ENCODE data around the gene PCDHA7.
A peak's percentile ranks its signal among the peaks of the same experiment; 100 is the strongest.
"Not testable (repeated sequence)": the region's sequence is repeated elsewhere in the genome, so short reads cannot be mapped to it uniquely, and the experiment has no call there.

Gene PCDHA7

DNA sequence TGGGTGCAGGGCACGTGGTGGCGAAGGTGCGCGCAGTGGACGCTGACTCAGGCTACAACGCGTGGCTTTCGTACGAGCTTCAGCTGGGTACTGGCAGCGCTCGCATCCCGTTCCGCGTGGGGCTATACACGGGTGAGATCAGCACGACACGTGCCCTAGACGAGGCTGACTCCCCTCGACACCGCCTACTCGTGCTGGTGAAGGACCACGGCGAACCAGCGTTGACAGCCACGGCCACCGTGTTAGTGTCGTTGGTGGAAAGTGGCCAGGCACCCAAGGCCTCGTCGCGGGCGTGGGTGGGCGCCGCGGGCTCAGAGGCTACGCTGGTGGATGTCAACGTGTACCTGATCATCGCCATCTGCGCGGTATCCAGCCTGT is 37.4 kb upstream of the PCDHA7 start:
- H3K4me3 ChIP-seq (replicated peaks in 1 of 2; ENCODE audit: low read depth in 2 of 2, low read length in 2 of 2) = no peak overlapping the region
- TF ChIP-seq, protein P1, sequence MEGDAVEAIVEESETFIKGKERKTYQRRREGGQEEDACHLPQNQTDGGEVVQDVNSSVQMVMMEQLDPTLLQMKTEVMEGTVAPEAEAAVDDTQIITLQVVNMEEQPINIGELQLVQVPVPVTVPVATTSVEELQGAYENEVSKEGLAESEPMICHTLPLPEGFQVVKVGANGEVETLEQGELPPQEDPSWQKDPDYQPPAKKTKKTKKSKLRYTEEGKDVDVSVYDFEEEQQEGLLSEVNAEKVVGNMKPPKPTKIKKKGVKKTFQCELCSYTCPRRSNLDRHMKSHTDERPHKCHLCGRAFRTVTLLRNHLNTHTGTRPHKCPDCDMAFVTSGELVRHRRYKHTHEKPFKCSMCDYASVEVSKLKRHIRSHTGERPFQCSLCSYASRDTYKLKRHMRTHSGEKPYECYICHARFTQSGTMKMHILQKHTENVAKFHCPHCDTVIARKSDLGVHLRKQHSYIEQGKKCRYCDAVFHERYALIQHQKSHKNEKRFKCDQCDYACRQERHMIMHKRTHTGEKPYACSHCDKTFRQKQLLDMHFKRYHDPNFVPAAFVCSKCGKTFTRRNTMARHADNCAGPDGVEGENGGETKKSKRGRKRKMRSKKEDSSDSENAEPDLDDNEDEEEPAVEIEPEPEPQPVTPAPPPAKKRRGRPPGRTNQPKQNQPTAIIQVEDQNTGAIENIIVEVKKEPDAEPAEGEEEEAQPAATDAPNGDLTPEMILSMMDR (IDR thresholded peaks at IDR 0.05; ENCODE audit: low read depth, low read length) = no peak
- no peak for DNase-seq (ENCODE audit: low read depth in 2 of 2)

DNA sequence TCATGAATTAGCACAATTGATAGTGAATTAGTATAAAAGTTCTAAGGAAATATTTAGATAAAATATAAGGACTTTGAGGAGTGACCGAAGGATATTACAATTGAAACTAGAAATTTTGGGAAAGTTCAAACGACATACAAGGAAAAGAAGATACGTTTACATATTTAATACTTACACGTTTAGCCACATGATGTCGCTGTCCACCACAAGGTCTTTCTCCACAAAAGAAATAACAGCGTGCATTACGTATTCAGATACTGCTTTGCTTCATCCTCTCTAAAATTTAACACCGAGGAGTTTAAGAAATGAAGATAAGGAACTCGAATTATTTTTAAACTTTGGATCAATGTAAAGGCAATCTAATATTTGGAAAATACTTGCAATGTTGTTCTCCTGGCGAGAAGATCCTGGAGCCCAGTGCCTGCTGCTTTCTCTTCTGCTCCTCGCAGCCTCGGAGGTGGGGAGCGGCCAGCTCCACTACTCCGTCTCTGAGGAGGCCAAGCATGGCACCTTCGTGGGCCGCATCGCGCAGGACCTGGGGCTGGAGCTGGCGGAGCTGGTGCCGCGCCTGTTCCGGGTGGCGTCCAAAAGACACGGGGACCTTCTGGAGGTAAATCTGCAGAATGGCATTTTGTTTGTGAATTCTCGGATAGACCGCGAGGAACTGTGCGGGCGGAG is 33.1 kb upstream of the PCDHA7 start, which contains the start of gene PCDHA3:
PCDHA3 (plus strand) TSS at position 242 of the 678 bp plus-strand sequence.
- no peak within 1 kb of the TSS for H3K4me3 ChIP-seq (replicated peaks in 1 of 2; ENCODE audit: low read depth in 2 of 2, low read length in 2 of 2)
- TF ChIP-seq, protein P1 (IDR thresholded peaks at IDR 0.05; ENCODE audit: low read depth, low read length) = peak; percentile 13
- peak; percentile 14 to 39 for DNase-seq (ENCODE audit: low read depth in 2 of 2)

DNA sequence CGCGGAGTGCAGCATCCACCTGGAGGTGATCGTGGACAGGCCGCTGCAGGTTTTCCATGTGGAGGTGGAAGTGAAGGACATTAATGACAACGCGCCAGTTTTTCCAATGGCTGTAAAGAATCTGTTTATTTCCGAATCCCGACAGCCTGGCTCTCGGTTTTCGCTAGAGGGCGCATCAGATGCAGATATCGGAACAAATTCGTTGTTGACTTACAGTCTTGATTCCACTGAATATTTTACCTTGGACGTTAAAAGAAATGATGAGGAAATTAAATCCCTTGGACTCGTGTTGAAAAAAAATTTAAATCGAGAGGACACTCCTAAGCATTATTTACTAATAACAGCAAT is 32.6 kb upstream of the PCDHA7 start:
- H3K4me3 ChIP-seq (replicated peaks in 1 of 2; ENCODE audit: low read depth in 2 of 2, low read length in 2 of 2) = no peak overlapping the region
- TF ChIP-seq, protein P1 (IDR thresholded peaks at IDR 0.05; ENCODE audit: low read depth, low read length) = no peak
- peak in 1 of 2 donors; percentile 9 for DNase-seq (ENCODE audit: low read depth in 2 of 2)

DNA sequence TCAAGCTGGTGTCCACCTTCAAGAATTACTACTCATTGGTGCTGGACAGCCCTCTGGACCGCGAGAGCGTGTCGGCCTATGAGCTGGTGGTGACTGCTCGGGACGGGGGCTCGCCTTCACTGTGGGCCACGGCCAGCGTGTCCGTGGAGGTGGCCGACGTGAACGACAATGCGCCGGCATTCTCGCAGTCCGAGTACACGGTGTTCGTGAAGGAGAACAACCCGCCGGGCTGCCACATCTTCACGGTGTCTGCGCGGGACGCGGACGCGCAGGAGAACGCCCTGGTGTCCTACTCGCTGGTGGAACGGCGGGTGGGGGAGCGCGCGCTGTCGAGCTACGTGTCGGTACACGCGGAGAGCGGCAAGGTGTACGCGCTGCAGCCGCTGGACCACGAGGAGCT is 31.7 kb upstream of the PCDHA7 start:
- H3K4me3 ChIP-seq (replicated peaks in 1 of 2; ENCODE audit: low read depth in 2 of 2, low read length in 2 of 2); DNase-seq (ENCODE audit: low read depth in 2 of 2): not testable (repeated sequence)

DNA sequence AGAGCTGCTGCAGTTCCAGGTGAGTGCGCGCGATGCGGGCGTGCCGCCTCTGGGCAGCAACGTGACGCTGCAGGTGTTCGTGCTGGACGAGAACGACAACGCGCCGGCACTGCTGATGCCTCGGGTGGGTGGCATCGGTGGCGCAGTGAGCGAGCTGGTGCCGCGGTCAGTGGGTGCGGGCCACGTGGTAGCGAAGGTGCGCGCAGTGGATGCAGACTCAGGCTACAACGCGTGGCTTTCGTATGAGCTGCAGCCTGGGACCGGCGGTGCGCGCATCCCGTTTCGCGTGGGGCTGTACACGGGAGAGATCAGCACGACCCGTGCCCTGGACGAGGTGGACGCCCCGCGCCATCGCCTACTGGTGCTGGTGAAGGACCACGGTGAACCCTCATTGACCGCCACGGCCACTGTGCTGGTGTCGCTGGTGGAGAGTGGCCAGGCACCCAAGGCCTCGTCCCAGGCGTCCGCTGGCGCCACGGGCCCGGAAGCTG is 31.2 kb upstream of the PCDHA7 start:
- no peak for DNase-seq (ENCODE audit: low read depth in 2 of 2)
- TF ChIP-seq, protein P1 (IDR thresholded peaks at IDR 0.05; ENCODE audit: low read depth, low read length) = no peak
- no peak overlapping the region for H3K4me3 ChIP-seq (replicated peaks in 1 of 2; ENCODE audit: low read depth in 2 of 2, low read length in 2 of 2)

DNA sequence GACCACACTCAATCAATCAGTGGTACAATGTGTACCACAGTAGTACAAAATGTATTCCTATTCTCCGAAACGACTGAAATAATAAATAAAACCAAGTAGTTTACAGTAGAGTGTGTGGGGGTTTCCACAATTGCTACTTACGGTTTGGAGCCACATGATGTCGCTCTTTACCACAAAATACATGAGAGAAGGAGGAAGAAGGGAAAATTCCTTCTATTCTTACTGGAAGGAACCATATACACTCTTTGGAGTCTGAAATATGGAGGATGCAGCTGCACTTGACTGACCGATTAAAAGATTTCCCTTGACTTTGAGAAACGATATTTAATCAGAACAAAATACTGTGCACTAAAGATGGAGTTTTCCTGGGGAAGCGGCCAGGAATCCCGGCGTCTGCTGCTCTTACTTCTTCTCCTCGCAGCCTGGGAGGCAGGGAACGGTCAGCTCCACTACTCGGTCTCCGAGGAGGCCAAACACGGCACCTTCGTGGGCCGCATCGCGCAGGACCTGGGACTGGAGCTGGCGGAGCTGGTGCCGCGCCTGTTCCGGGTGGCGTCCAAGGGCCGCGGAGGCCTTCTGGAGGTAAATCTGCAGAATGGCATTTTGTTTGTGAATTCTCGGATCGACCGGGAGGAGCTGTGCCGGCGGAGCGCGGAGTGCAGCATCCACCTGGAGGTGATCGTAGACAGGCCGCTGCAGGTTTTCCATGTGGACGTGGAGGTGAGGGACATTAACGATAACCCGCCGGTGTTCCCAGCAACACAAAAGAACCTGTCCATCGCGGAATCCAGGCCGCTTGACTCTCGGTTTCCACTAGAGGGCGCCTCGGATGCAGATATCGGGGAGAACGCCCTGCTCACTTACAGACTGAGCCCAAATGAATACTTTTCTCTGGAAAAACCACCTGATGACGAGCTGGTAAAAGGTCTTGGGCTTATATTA is 27.0 kb upstream of the PCDHA7 start, which contains the start of gene PCDHA4:
PCDHA4 (plus strand) TSS at position 235 of the 942 bp plus-strand sequence.
- TF ChIP-seq, protein P1 (IDR thresholded peaks at IDR 0.05; ENCODE audit: low read depth, low read length) = peak; percentile 37
- DNase-seq (ENCODE audit: low read depth in 2 of 2) = peak; percentile 6 to 25
- H3K4me3 ChIP-seq (replicated peaks in 1 of 2; ENCODE audit: low read depth in 2 of 2, low read length in 2 of 2) = peak within 1 kb of the TSS in 1 of 2 donors; percentile 30

DNA sequence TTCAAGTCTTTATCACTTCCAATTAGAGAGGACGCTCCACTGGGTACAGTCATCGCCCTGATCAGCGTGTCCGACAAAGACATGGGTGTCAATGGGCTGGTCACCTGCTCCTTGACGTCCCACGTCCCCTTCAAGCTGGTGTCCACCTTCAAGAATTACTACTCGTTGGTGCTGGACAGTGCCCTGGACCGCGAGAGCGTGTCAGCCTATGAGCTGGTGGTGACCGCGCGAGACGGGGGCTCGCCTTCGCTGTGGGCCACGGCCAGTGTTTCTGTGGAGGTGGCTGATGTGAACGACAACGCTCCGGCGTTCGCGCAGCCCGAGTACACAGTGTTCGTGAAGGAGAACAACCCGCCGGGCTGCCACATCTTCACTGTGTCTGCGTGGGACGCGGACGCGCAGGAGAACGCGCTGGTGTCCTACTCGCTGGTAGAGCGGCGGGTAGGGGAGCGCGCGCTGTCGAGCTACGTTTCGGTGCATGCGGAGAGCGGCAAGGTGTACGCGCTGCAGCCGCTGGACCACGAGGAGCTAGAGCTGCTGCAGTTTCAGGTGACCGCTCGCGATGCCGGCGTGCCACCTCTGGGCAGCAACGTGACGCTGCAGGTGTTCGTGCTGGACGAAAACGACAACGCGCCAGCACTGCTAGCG is 25.7 kb upstream of the PCDHA7 start:
- H3K4me3 ChIP-seq (replicated peaks in 1 of 2; ENCODE audit: low read depth in 2 of 2, low read length in 2 of 2); DNase-seq (ENCODE audit: low read depth in 2 of 2): not testable (repeated sequence)
